ENCODE data around the gene TGIF1. TPM values are rescaled to one million over a fixed set of nuclear protein-coding genes. Genes with fewer than 3 reads are reported as not detected.

TGIF1 gene
- total and polyA plus RNA-seq, 9 of the 15 experiments (the other 6 are each of a cell fraction or from before 2014, with no cell fraction given), result 16.1 to 77.7 (median 44.6) TPM

- TF ChIP-seq ERF (CRISPR knock-in tag; IDR thresholded peaks at IDR 0.05), result no peak; the same call in 1 of the 2 replicates
- TF ChIP-seq ZFPM2 (CRISPR knock-in tag; IDR thresholded peaks at IDR 0.05), result no peak
- no peak for TF ChIP-seq MCM3 (IDR thresholded peaks at IDR 0.05)
- no peak for TF ChIP-seq SMARCB1 (IDR thresholded peaks at IDR 0.05; ENCODE audit: insufficient read length, low read depth)
- TF ChIP-seq CREM (IDR thresholded peaks at IDR 0.05; ENCODE audit: low read depth), result no peak
- no peak for TF ChIP-seq CBX2 (IDR thresholded peaks at IDR 0.05; ENCODE audit: insufficient read depth, low read length, poor library complexity, severe bottlenecking)
- TF ChIP-seq ARNT (IDR thresholded peaks at IDR 0.05), result no peak
- TF ChIP-seq ZNF217 (CRISPR knock-in tag; IDR thresholded peaks at IDR 0.05), result no peak
- no peak for TF ChIP-seq ZNF184 (CRISPR knock-in tag; IDR thresholded peaks at IDR 0.05)
- no peak for TF ChIP-seq CLOCK (CRISPR knock-in tag; IDR thresholded peaks at IDR 0.05; ENCODE audit: borderline replicate concordance)
- no peak for TF ChIP-seq PYGO2 (tag; IDR thresholded peaks at IDR 0.05)
- no peak for TF ChIP-seq HNRNPL (IDR thresholded peaks at IDR 0.05; ENCODE audit: low read depth, low read length)
- no peak for TF ChIP-seq ZNF668 (CRISPR knock-in tag; IDR thresholded peaks at IDR 0.05)
- peak in 1 of 2 experiments; percentile 36; a peak in 2 of 4 replicates for TF ChIP-seq MAZ (CRISPR knock-in tag; conservative IDR thresholded peaks at IDR 0.05 in 1 of 2, IDR thresholded peaks at IDR 0.05 in 1 of 2)
- TF ChIP-seq HCFC1 (IDR thresholded peaks at IDR 0.05; ENCODE audit: low read depth, low read length), result no peak
- no peak for TF ChIP-seq PPARD (CRISPR knock-in tag; IDR thresholded peaks at IDR 0.05)
- no peak for TF ChIP-seq POLR2B (IDR thresholded peaks at IDR 0.05; ENCODE audit: low read depth, partially characterized antibody)
- TF ChIP-seq ZNF277 (CRISPR knock-in tag; IDR thresholded peaks at IDR 0.05; ENCODE audit: borderline replicate concordance), result no peak
- no peak for TF ChIP-seq SUPT5H (IDR thresholded peaks at IDR 0.05)
- TF ChIP-seq ZNF41 (CRISPR knock-in tag; conservative IDR thresholded peaks at IDR 0.05), result no peak
- no peak for TF ChIP-seq JUNB (CRISPR knock-in tag; conservative IDR thresholded peaks at IDR 0.05)
- no peak for TF ChIP-seq ATF1 (CRISPR knock-in tag; IDR thresholded peaks at IDR 0.05)
- no peak for TF ChIP-seq ATF1 (tag; IDR thresholded peaks at IDR 0.05)
- no peak for TF ChIP-seq NCOR1 (IDR thresholded peaks at IDR 0.05)
- no peak for TF ChIP-seq ZNF253 (CRISPR knock-in tag; conservative IDR thresholded peaks at IDR 0.05)
- TF ChIP-seq ZNF584 (CRISPR knock-in tag; IDR thresholded peaks at IDR 0.05; ENCODE audit: low read depth), result no peak
- no peak for TF ChIP-seq HDAC3 (IDR thresholded peaks at IDR 0.05; ENCODE audit: borderline replicate concordance, partially characterized antibody)
- TF ChIP-seq ILF3 (IDR thresholded peaks at IDR 0.05; ENCODE audit: borderline replicate concordance), result no peak
- TF ChIP-seq ELF2 (CRISPR knock-in tag; IDR thresholded peaks at IDR 0.05), result no peak
These were observed 2.2 kb downstream of the TGIF1 start (continued) for GRCh38 chr18:3451989-3452749.

Data from K562 (cell line).